NCI-H345 treated with DMSO at 0.1 percent for 48 hours (cell line): ENCODE data around the gene PTPRC.
A peak's percentile ranks its signal among the peaks of the same experiment; 100 is the strongest.

Source experiments
- DNase-seq: peaks from one replicate; lab custom pipeline; 2025; ENCODE audit not compliant: unreplicated experiment; lab: John Stamatoyannopoulos, UW

PTPRC gene

DNA sequence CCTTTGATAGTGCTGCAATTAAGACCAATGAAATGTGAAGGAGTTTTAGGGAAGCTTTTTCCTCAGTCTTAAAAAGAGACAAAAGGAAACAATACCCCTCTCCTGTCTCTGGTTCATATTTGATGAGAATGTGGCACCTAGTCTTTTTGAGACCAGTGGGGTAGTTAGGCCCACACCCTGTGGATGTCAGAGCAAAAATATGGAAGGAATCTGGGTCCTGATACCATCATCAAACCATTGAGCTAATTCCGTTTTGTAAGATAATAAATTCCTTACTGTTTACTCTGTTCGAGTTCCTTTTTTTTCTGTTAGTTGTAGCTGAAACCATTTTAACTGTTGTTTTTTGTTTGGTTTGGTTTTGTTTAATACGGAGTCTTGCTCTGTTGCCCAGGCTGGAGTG is 33.3 kb downstream of the PTPRC start:
- DNase-seq, result no peak

- DNase-seq, result no peak
Measured at GRCh38 chr1:198674009-198674408, 35.2 kb downstream of the PTPRC start.

DNA sequence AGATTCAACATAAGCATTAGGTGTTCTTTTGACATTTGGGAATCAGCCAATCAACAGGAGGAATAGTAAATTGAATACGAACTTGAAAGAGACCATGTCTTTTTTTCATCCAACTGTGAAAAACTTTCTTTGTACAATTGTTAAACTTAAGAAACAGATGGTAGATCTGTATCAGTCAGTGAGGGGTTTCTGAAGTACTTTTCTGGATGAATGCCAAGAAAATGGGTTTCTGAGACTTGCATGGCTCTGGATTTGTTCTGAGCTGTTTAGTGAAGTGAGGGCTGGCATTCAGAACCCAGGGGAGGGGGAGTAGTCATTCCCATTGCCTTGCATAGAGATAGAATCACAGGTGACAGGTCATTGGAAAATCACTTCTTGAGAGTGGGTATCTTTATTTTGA is 37.4 kb downstream of the PTPRC start:
- peak; percentile 16 for DNase-seq

- no peak for DNase-seq
Measured at GRCh38 chr1:198677027-198677426, 38.2 kb downstream of the PTPRC start.

DNA sequence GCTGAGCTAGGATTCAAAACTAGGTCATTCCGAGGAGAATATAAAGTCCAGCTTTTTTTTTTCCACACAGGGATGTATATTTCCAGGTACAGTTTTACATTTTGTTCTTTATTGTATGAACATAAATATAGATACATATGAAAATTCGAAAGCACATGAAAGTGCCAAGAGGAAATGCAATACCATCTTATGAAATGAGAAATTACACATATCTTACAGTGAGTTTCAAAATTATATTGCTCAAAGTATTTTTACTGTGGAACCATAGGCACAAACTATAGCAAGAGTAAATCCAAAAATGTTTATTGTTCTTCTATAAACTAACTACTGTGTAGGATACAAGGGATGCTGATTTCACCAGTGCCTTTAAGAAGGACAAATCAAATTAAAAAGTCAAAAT is 39.0 kb downstream of the PTPRC start:
- no peak for DNase-seq

DNA sequence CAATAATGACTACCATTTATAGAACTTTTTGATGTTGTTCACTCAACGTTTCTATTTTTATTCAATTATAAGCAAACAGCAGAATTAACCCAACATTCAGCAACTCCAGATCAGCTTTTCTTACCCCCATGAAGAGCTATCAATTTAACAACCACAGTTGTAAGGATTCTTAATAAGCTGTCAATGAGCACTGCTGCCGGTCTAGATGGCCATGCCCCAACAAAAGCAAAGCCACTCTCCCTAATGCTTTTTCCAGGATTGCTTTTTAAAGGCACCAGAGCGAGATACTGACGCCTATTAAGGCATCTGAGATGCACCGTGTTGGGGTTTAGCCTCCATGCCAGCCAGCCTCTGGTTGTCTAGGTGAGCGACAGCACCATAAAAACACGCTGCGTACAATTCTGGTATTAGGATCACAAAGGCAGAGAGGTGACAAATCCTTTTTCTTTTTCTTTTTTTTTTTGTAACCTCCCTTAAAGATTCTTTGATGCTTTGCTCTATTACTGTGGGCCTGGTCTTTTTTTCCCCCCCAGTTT is 39.5 kb downstream of the PTPRC start:
- no peak for DNase-seq

GRCh38 chr1:198678901-198679329 is 40.1 kb downstream of the PTPRC start:
- DNase-seq, result no peak

- no peak for DNase-seq
Measured at GRCh38 chr1:198679535-198680173, 40.8 kb downstream of the PTPRC start.

- no peak for DNase-seq
Measured at GRCh38 chr1:198680174-198680875, 41.5 kb downstream of the PTPRC start.

DNA sequence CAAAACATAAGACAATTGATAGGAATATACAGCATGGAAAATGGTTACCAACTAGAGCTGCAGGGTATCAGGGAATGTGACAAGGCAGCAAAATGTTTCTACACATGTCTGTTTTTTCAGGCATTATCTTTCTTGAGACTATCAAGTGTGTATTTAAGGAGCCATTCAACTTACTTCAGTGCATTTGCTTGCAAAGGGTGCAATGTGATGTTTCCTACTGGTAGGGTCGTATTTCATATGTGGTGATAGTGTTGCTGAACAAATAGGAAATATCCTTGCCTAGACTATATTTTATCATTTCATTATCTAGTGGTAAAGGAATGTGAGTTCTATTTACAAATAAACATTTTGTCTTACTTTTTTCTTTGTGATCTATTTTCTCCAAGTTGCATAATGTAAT is 42.4 kb downstream of the PTPRC start:
- no peak for DNase-seq

DNA sequence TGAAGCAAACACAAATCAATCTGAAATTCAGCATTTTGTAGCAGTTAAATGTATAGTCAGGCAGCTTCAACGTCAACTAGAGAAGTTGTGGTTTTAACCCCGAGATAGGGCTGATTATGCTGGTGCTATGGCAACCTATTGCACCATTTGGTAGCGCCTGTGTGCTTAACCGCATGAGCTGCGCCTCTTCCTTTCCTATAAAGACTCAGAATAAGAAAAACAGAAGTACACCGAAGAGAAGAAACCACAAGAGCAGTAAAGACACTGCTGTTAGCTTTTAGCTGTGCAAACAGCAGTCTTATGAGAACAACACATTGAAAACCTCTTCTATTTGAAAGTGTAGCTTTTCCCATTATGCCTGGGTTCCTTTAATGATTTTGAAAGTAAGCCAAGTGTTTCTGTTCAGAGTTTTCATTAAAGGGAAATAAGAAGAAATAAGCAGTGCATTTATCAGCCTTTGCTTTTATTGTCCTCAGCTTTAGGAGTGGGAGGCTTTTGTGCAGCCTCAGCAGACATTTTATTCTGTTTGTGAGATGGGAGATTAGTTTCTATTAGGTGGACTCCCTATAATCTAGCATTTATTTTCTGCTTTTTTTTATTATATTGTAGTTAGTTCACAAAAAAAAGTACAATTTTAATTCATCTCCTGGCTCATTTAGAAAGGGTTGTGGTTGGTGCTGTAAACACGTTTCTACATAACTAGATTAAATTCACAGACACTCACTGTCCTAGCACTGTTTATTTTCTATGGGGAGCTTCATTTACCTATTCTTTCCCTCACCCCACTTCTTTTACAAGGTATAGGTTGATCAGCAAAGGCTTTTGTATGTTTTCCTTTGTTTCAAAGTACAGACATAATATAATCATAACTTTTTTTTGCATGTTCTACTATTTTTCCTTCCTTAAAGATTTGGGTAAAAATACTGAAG is 43.3 kb downstream of the PTPRC start:
- peak; percentile 28 for DNase-seq

DNA sequence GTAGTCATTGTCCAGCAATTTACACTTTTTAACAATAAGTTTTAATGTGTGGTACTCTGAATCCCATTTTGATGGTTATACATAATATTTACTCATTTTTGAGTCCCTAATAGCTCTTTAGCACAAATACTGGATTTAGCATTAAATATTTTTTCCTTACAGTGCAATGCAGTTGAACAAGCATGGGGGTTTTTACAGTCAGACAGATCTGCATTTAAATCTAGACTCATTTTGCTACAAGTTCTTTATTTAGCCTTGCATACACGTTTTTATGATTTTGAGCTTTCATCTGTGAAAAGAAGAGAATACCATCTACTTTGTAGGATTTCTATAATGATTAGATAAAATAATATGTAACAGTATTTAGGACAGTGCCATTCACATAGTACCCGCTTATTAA is 44.0 kb downstream of the PTPRC start:
- DNase-seq, result no peak

- DNase-seq, result no peak
Measured at GRCh38 chr1:198683449-198683848, 44.6 kb downstream of the PTPRC start.

DNA sequence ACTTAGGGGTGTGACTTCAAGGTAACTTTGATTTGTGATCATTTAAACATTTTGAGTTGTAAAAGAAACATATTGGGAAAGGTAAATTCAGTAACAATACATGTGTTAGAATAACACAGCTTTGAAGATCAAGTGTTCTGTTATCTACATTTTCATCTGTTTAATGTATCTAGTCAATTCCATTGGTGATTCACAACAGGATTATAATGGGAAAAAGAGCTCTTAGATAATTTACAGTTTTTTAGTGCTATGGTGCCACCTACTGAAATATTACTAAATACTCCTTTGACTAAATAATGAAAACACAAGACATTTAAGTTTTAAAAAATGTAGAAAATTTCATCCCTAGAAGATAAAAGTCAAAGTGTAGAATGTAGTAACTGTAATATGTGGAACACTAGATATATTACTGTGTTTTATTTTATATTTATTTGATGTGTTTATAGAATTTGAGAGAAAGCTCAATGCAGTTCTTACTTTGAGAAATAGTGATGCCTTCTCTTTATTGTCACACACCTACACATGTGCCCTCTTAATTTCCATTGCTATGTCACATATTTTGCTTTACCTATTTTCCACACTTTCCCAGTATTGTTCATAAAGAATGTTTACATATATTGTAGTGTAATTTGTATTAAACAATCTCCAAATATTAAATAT is 47.4 kb downstream of the PTPRC start:
- DNase-seq, result peak; percentile 25

DNA sequence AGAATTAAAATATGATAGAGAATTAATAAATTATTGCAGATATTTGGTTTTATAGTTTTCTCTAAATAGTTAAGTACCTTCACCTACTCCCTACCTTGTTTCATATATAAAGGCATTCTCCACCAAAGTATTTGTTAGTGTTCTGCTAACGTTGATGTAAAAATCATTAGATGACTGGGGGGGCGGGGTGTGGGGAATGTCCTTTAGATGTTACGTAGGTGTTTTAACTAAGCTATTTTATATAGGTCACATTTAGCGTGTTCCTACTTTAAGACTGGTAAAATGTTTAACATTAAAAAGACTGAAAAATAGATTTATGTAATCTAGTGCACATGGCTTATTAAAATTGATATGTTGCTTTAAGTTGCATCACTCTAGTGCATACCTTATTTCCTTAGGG is 48.6 kb downstream of the PTPRC start:
- DNase-seq, result no peak

GRCh38 chr1:198691063-198691462 is 52.2 kb downstream of the PTPRC start:
- DNase-seq, result no peak

GRCh38 chr1:198693321-198693720 is 54.5 kb downstream of the PTPRC start:
- no peak for DNase-seq

- DNase-seq, result no peak
Measured at GRCh38 chr1:198694542-198694941, 55.7 kb downstream of the PTPRC start.

DNA sequence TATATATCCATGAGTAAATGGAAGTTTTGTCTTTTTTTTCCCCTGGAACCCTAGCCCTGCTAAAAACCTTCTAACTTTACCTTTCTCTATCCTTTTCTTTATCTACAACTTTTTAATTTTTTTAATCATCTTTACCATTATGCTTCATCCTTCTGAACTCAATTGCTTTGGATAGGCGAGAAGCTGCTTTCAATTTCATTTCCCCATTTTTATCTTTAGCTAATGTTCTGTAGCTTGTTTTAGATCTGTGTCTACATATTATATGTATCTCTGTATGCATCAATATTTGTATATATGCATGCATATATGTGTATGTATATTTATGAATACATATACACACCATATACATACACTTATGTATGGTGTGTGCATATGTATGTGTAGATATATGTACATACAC is 57.4 kb downstream of the PTPRC start:
- no peak for DNase-seq

GRCh38 chr1:198699167-198700015 is 60.6 kb downstream of the PTPRC start:
- DNase-seq, result peak; percentile 39
